HCT116 (cell line): ENCODE results near the gene RASSF9. TPM values are rescaled to one million over a fixed set of nuclear protein-coding genes. Genes with fewer than 3 reads are reported as not detected.

Experiments
- ATAC-seq: fragments of 200-7000 bp; cut with Tn5 transposase; 2 replicates; pipeline ENCODE4 v1.9.1; 2020; ENCODE audit warnings: mild to moderate bottlenecking, moderate library complexity
- BruUV-seq: library from RNA; stranded (reverse); fragments of 400-500 nt; replicated peaks from 2 replicates; lab custom pipeline; 2021; lab: Mats Ljungman, UMichigan
- CTCF ChIA-PET: fragments of 300-600 bp; sonication (Branson Sonifier 250); formaldehyde crosslinking; loops from one replicate; lab custom pipeline; 2021; ENCODE audit warnings: antibody characterized with exemption; lab: Charles Lee
- POLR2A ChIA-PET: fragments of 300-600, 350-600 bp; sonication (Branson Sonifier 250); formaldehyde crosslinking; loops from one replicate; lab custom pipeline; 2021; ENCODE audit warnings: antibody characterized with exemption; lab: Charles Lee
- RAD21 ChIA-PET, 2 experiments: fragments of 300-600 bp; sonication (Branson Sonifier 250); formaldehyde crosslinking; loops; one replicate each; lab custom pipeline; 2023; ENCODE audit warnings: low total read pairs in 2 of 2; ENCODE audit not compliant: uncharacterized antibody in 2 of 2, unreplicated experiment in 2 of 2, low non-redundant PET in 1 of 2; lab: Charles Lee
- DNase-seq: peaks from one replicate; pipeline ENCODE4 v3.0.0-alpha.2; 2010; ENCODE audit warnings: low read depth, low spot score
- H2AFZ ChIP-seq: fragments of 200-600 bp; shearing (Covaris generic), sonication (generic); 2 replicates; pipeline ENCODE4 v1.6.1; 2017; ENCODE audit warnings: low read depth, mixed run types, mixed read lengths, antibody characterized with exemption, low read length; ENCODE audit not compliant: poor library complexity, severe bottlenecking
- H3K27ac ChIP-seq: 2 replicates; pipeline ENCODE4 v1.5.1; 2012; ENCODE audit warnings: low read depth, low read length
- H3K27me3 ChIP-seq: fragments of 200-600 bp; sonication (generic); 2 replicates; pipeline ENCODE4 v1.6.1; 2016; ENCODE audit warnings: mixed run types, low read length, mixed read lengths; ENCODE audit not compliant: insufficient read depth
- H3K36me3 ChIP-seq, 2 experiments: fragments of 200-500 bp in 1 of 2; fragments of 200-600 bp in 1 of 2; sonication (Bioruptor generic) in 1 of 2; sonication (generic) in 1 of 2; 2 replicates each; pipeline versions ENCODE4 v1.5.1 to v1.6.1; 2014 to 2016; ENCODE audit warnings: low read length in 2 of 2, inconsistent platforms in 1 of 2, mixed read lengths in 1 of 2, mixed run types in 1 of 2; ENCODE audit not compliant: insufficient read depth in 2 of 2, control insufficient read depth in 1 of 2
- H3K4me1 ChIP-seq, 2 experiments: fragments of 200-600 bp in 1 of 2; sonication (generic) in 1 of 2; 2 replicates each; pipeline versions ENCODE4 v1.5.1 to v1.6.1; 2012 to 2017; ENCODE audit warnings: low read length in 2 of 2, inconsistent platforms in 1 of 2, mild to moderate bottlenecking in 1 of 2, mixed read lengths in 1 of 2, mixed run types in 1 of 2, moderate library complexity in 1 of 2; ENCODE audit not compliant: insufficient read depth in 2 of 2, control insufficient read depth in 1 of 2
- H3K4me2 ChIP-seq: fragments of 200-600 bp; sonication (generic); 2 replicates; pipeline ENCODE4 v1.6.1; 2017; ENCODE audit warnings: mixed run types, low read length, mixed read lengths
- H3K4me3 ChIP-seq, 2 experiments: fragments of 200-600 bp in 1 of 2; sonication (generic) in 1 of 2; replicated peaks in 1 of 2; 2 replicates each; pipeline ENCODE4 v1.5.1; 2011 to 2016; ENCODE audit warnings: low read length in 2 of 2, control low read depth in 1 of 2, low read depth in 1 of 2, mild to moderate bottlenecking in 1 of 2, mixed read lengths in 1 of 2, mixed run types in 1 of 2
- H3K79me2 ChIP-seq: fragments of 200-600 bp; sonication (generic); 2 replicates; pipeline ENCODE4 v1.6.1; 2017; ENCODE audit warnings: mild to moderate bottlenecking, mixed run types, low read length, moderate library complexity, mixed read lengths; ENCODE audit not compliant: insufficient read depth
- H3K9ac ChIP-seq: fragments of 200-600 bp; sonication (generic); 2 replicates; pipeline ENCODE4 v1.6.1; 2016; ENCODE audit warnings: low read length, mixed read lengths
- H3K9me2 ChIP-seq: fragments of 200-600 bp; sonication (generic), shearing (Covaris generic); 2 replicates; pipeline ENCODE4 v1.6.1; 2017; ENCODE audit warnings: mixed run types, mild to moderate bottlenecking, moderate library complexity; ENCODE audit not compliant: insufficient read depth
- H3K9me3 ChIP-seq, 2 experiments: fragments of 200-500 bp in 1 of 2; fragments of 200-600 bp in 1 of 2; sonication (Bioruptor generic) in 1 of 2; sonication (generic) in 1 of 2; 2 replicates each; pipeline ENCODE4 v1.6.1; 2014 to 2017; ENCODE audit warnings: low read length in 2 of 2, mixed read lengths in 2 of 2, inconsistent platforms in 1 of 2, low read depth in 1 of 2, mild to moderate bottlenecking in 1 of 2, mixed run types in 1 of 2, moderate library complexity in 1 of 2; ENCODE audit not compliant: control insufficient read depth in 1 of 2, insufficient read depth in 1 of 2
- H4K20me1 ChIP-seq: fragments of 200-600 bp; sonication (generic), shearing (Covaris generic); 2 replicates; pipeline ENCODE4 v1.6.1; 2017; ENCODE audit warnings: mixed run types, mild to moderate bottlenecking, moderate library complexity; ENCODE audit not compliant: insufficient read depth
- CBX3 ChIP-seq: IDR thresholded peaks from 2 replicates; pipeline ENCODE4 v1.6.1; 2012; ENCODE audit warnings: low read depth
- EGR1 ChIP-seq: IDR thresholded peaks from 2 replicates; pipeline ENCODE4 v1.6.1; 2012; ENCODE audit warnings: low read depth
- ELF1 ChIP-seq: IDR thresholded peaks from 2 replicates; pipeline ENCODE4 v1.6.1; 2012; ENCODE audit warnings: low read depth, borderline replicate concordance
- EZH2 ChIP-seq: fragments of 200-600 bp; sonication (generic); IDR thresholded peaks from 2 replicates; pipeline ENCODE4 v1.6.1; 2017; ENCODE audit warnings: antibody characterized with exemption, mixed run types
- EZH2phosphoT487 ChIP-seq: fragments of 200-600 bp; IDR thresholded peaks from 2 replicates; pipeline ENCODE4 v1.6.1; 2018; ENCODE audit warnings: antibody characterized with exemption, borderline replicate concordance
- FOSL1 ChIP-seq: IDR thresholded peaks from 2 replicates; pipeline ENCODE4 v1.6.1; 2012; ENCODE audit warnings: low read depth
- POLR2A ChIP-seq: IDR thresholded peaks from 2 replicates; pipeline ENCODE4 v1.7.0; 2011; ENCODE audit warnings: borderline replicate concordance; ENCODE audit not compliant: insufficient read depth, insufficient read length; ENCODE audit errors: extremely low read depth
- POLR2AphosphoS5 ChIP-seq: IDR thresholded peaks from 2 replicates; pipeline ENCODE4 v1.6.1; 2011; ENCODE audit warnings: mild to moderate bottlenecking, low read depth, low read length, moderate library complexity
- RAD21 ChIP-seq: IDR thresholded peaks from 2 replicates; pipeline ENCODE4 v1.6.1; 2012; ENCODE audit warnings: low read depth, mild to moderate bottlenecking
- SIN3A ChIP-seq: IDR thresholded peaks from 2 replicates; pipeline ENCODE4 v1.6.1; 2012; ENCODE audit warnings: low read depth
- SP1 ChIP-seq: IDR thresholded peaks from 2 replicates; pipeline ENCODE4 v1.6.1; 2012; ENCODE audit warnings: low read depth
- SRF ChIP-seq: IDR thresholded peaks from 2 replicates; pipeline ENCODE4 v1.6.1; 2012; ENCODE audit warnings: low read depth
- TCF7L2 ChIP-seq: IDR thresholded peaks from 2 replicates; pipeline ENCODE4 v1.7.0; 2011; ENCODE audit warnings: borderline replicate concordance, inconsistent platforms; ENCODE audit not compliant: insufficient read depth, insufficient read length; ENCODE audit errors: extremely low read depth
- YY1 ChIP-seq: IDR thresholded peaks from 2 replicates; pipeline ENCODE4 v1.6.1; 2011; ENCODE audit warnings: low read length, low read depth, moderate library complexity, mild to moderate bottlenecking; ENCODE audit not compliant: insufficient replicate concordance; ENCODE audit errors: extremely low read depth
- ZNF274 ChIP-seq: fragments of 200-500 bp; sonication (Bioruptor generic); IDR thresholded peaks from 2 replicates; pipeline ENCODE4 v1.6.1; 2014; ENCODE audit warnings: mild to moderate bottlenecking, low read depth, low read length, inconsistent platforms
- intact Hi-C: fragments of 100-400 bp; cut with micrococcal nuclease; formaldehyde crosslinking; loops from 2 replicates; pipeline ENCODE4 v1.10.0; 2022
- total RNA-seq: library from RNA; stranded (reverse); gene quantifications from one replicate; pipeline ENCODE4 v1.2.1, GENCODE V29; 2021; ENCODE audit not compliant: unreplicated experiment
- TF ChIP-seq, protein P1 (sequence below): IDR thresholded peaks from 2 replicates; pipeline ENCODE4 v1.6.1; 2012; ENCODE audit warnings: low read depth
- TF ChIP-seq, protein P2 (sequence below), 3 experiments: fragments of 200-600 bp in 1 of 3; sonication (generic) in 1 of 3; IDR thresholded peaks in 2 of 3; conservative IDR thresholded peaks in 1 of 3; 2 replicates each; pipeline ENCODE4 v1.5.1; 2012 to 2017; ENCODE audit warnings: low read depth in 2 of 3, low read length in 2 of 3, antibody characterized with exemption in 1 of 3, borderline replicate concordance in 1 of 3, control low read depth in 1 of 3, mild to moderate bottlenecking in 1 of 3, mixed read lengths in 1 of 3, mixed run types in 1 of 3, moderate library complexity in 1 of 3; ENCODE audit not compliant: insufficient read depth in 1 of 3
- TF ChIP-seq, protein P3 (sequence below): IDR thresholded peaks from 2 replicates; pipeline ENCODE4 v1.6.1; 2012

RASSF9 gene
- total RNA-seq, 1 experiment from 2014 or later: not detected

DNA sequence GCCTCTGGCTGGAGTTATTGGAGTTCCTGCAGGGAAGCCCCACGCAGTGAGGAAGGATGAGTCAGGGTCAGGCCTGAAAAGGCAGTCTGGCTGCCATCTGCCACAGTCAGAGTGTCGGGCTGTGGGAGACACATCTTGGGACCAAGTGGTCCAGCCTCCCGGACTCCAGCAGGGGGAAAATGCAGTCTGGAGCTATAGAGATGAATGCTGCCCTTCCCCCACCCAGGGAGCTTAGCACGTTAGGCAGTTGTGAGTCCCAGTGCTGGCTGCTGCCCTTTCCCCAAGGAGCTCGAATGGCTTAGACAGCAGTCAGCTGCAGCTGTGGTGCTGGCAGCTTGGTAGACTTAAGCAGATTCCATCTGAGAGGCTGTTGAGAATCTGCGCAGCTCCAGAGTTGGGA is 29.7 kb upstream of the RASSF9 start:
- Histone ChIP-seq H3K4me2 (no peak overlapping the region), H3K27ac (no peak overlapping the region), H2AFZ (no peak overlapping the region), H3K4me1 (no peaks in the 10 kb centered on the region), H4K20me1 (no peaks in the 10 kb centered on the region)
- RAD21 ChIA-PET: no interaction called here
- no peak for ATAC-seq
- TF ChIP-seq, protein P1, sequence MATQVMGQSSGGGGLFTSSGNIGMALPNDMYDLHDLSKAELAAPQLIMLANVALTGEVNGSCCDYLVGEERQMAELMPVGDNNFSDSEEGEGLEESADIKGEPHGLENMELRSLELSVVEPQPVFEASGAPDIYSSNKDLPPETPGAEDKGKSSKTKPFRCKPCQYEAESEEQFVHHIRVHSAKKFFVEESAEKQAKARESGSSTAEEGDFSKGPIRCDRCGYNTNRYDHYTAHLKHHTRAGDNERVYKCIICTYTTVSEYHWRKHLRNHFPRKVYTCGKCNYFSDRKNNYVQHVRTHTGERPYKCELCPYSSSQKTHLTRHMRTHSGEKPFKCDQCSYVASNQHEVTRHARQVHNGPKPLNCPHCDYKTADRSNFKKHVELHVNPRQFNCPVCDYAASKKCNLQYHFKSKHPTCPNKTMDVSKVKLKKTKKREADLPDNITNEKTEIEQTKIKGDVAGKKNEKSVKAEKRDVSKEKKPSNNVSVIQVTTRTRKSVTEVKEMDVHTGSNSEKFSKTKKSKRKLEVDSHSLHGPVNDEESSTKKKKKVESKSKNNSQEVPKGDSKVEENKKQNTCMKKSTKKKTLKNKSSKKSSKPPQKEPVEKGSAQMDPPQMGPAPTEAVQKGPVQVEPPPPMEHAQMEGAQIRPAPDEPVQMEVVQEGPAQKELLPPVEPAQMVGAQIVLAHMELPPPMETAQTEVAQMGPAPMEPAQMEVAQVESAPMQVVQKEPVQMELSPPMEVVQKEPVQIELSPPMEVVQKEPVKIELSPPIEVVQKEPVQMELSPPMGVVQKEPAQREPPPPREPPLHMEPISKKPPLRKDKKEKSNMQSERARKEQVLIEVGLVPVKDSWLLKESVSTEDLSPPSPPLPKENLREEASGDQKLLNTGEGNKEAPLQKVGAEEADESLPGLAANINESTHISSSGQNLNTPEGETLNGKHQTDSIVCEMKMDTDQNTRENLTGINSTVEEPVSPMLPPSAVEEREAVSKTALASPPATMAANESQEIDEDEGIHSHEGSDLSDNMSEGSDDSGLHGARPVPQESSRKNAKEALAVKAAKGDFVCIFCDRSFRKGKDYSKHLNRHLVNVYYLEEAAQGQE: no peak
- TF ChIP-seq ELF1 (no peak), EZH2phosphoT487 (no peak), SRF (no peak), EZH2 (no peak), SIN3A (no peak), FOSL1 (no peak), YY1 (no peak), CBX3 (no peak), POLR2A (no peak), TCF7L2 (no peak), RAD21 (no peak), SP1 (no peak), EGR1 (no peak), ZNF274 (no peak), POLR2AphosphoS5 (no peak)
- TF ChIP-seq, protein P2, sequence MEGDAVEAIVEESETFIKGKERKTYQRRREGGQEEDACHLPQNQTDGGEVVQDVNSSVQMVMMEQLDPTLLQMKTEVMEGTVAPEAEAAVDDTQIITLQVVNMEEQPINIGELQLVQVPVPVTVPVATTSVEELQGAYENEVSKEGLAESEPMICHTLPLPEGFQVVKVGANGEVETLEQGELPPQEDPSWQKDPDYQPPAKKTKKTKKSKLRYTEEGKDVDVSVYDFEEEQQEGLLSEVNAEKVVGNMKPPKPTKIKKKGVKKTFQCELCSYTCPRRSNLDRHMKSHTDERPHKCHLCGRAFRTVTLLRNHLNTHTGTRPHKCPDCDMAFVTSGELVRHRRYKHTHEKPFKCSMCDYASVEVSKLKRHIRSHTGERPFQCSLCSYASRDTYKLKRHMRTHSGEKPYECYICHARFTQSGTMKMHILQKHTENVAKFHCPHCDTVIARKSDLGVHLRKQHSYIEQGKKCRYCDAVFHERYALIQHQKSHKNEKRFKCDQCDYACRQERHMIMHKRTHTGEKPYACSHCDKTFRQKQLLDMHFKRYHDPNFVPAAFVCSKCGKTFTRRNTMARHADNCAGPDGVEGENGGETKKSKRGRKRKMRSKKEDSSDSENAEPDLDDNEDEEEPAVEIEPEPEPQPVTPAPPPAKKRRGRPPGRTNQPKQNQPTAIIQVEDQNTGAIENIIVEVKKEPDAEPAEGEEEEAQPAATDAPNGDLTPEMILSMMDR (IDR thresholded peaks at IDR 0.05 in 2 of 3, conservative IDR thresholded peaks at IDR 0.05 in 1 of 3; ENCODE audit: borderline replicate concordance in 1 of 3, insufficient read depth in 1 of 3, low read depth in 2 of 3, low read length in 2 of 3): no peak
- TF ChIP-seq, protein P3, sequence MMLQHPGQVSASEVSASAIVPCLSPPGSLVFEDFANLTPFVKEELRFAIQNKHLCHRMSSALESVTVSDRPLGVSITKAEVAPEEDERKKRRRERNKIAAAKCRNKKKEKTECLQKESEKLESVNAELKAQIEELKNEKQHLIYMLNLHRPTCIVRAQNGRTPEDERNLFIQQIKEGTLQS: no peak
- TF ChIP-seq, all 23 proteins: peak for 0
- no peak overlapping the region for H3K9ac ChIP-seq
- no peak for DNase-seq
- H3K4me3 ChIP-seq: no peak overlapping the region
- ChIA-PET CTCF (interaction anchor here (1.4 to 4.2 kb wide), 3 partner anchors 283 to 392 kb away, joined by 5 to 70 read pairs (median 5); no protein-coding TSS in a partner anchor), POLR2A (no interaction called here)
- no TSS peak for BruUV-seq
- H3K9me2 ChIP-seq: no peaks in the 10 kb centered on the region
- no peaks in the 10 kb centered on the region for H3K36me3 ChIP-seq
- H3K79me2 ChIP-seq: no peaks in the 10 kb centered on the region
- H3K27me3 ChIP-seq: no peaks in the 10 kb centered on the region
- no peaks in the 10 kb centered on the region for H3K9me3 ChIP-seq
- intact Hi-C loops: no loop called here
